ENCODE results near the gene TVP23C.
"Not testable (repeated sequence)": the region's sequence is repeated elsewhere in the genome, so short reads cannot be mapped to it uniquely, and the experiment has no call there.

Gene TVP23C

DNA sequence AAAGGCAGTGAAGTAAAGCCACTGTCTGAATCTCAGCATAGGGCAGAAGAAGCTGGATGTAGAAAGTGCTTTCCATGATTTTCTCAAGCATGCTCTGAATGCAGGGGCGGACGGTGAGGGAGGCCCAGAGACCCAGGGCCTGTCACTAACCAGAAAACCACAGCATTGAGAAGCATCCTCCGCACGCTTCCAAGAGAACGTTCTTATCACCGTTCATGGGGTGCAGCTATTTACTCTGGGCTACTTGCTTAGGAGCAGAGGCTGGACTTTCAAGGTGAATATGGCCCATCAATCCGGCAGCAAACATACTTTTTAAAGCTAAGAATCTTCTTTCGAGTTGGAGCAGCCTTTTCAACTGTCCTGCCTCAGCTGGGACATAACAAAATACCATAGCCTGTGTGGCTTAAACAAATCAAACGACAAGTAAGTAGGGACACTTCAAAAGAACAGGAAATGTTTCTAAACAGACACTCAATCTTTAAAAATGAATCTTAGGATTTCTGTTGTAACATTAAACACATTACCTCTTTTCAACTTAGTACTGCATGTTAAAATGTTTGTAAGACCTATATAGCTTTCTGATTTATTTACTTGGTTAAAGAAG is 49.3 kb downstream of the TVP23C start:
- Histone ChIP-seq H4K20me1 (no peaks in the 10 kb centered on the region), H3K27me3 (no peaks in the 10 kb centered on the region), H3K4me3 (no peak overlapping the region), H3K9me3 (no peaks in the 10 kb centered on the region), H3K36me3 (no peaks in the 10 kb centered on the region), H3K27ac (no peak overlapping the region), H3K9ac (no peak overlapping the region), H3K4me2 (no peak overlapping the region), H3K4me1 (peaks cover 10% of the 10 kb centered on the region)
- no peak for TF ChIP-seq Cebpa-rat (IDR thresholded peaks at IDR 0.05)

DNA sequence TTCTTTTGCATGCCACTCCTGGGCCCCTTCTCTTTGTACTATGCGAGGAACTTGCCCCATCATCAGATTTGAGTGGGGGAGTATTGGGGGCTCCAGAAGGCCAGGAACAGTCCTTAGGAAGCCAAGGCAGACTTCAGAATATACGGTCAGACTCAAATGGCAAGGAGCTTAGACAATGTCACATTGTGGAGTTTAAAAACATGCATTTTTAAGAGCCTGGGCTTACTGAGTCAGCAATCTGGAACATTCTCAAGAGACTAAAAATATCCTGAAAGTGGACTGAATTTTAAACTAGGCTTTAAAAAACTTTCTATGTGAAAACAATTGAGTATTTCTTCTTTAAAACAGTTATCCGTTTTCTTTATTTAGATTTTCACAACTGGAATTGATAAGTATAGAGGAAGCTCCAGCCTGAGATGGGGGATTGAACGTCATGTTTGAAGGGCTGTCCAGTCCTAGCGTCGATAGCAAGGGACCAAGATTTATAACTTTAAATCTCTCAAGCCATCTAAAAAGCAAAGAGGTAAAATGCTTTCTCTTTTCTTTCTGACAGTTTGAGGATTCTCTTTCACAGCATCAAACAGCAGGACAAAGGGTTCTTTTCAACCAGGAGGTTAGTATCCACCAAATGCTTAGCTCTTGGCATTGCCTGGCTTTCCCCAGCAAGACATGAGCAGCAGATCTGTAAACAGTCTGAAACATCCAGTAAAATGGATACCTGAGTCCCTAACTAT is 50.1 kb downstream of the TVP23C start:
- TF ChIP-seq Cebpa-rat (IDR thresholded peaks at IDR 0.05): no peak
- no peaks in the 10 kb centered on the region for H3K9me3 ChIP-seq
- no peak overlapping the region for H3K4me2 ChIP-seq
- no peak overlapping the region for H3K27ac ChIP-seq
- no peak overlapping the region for H3K9ac ChIP-seq
- no peaks in the 10 kb centered on the region for H4K20me1 ChIP-seq
- no peaks in the 10 kb centered on the region for H3K27me3 ChIP-seq
- no peak overlapping the region for H3K4me3 ChIP-seq
- peaks cover 10% of the 10 kb centered on the region for H3K4me1 ChIP-seq
- no peaks in the 10 kb centered on the region for H3K36me3 ChIP-seq

DNA sequence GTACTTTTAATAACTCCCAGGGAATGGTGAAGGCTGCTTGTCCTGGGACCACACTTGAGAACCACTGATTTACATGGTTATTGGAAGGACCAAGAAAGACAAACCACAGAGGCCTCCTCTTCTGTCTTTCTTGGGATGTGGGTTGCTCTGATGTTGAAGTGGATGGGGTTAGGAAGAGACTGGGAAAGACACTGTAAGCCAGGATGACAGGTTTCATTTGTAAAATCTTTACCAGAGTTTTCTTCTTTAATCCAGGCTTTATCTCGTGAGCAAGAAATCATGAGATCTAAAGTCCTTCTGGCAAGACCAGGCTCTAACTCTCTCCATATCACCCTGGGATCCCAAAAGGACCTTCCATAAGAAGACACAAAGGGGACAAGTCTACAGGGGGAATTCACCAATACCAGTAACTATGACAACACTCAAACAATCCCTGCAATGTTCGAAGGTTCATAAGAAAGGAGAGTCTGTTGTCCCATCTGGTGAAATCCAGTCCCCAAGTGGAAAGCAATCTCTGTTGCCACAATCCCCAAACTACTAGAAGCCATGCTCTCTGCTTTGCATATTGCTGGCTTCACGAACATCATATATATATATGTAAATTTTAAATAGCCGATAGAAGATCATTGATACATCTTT is 51.1 kb downstream of the TVP23C start:
- Histone ChIP-seq H3K4me1 (peaks cover 10% of the 10 kb centered on the region), H3K9me3 (no peaks in the 10 kb centered on the region), H3K4me2 (no peak overlapping the region), H4K20me1 (no peaks in the 10 kb centered on the region), H3K9ac (no peak overlapping the region), H3K36me3 (no peaks in the 10 kb centered on the region), H3K27ac (no peak overlapping the region), H3K27me3 (no peaks in the 10 kb centered on the region), H3K4me3 (no peak overlapping the region)
- TF ChIP-seq Cebpa-rat (IDR thresholded peaks at IDR 0.05): no peak

DNA sequence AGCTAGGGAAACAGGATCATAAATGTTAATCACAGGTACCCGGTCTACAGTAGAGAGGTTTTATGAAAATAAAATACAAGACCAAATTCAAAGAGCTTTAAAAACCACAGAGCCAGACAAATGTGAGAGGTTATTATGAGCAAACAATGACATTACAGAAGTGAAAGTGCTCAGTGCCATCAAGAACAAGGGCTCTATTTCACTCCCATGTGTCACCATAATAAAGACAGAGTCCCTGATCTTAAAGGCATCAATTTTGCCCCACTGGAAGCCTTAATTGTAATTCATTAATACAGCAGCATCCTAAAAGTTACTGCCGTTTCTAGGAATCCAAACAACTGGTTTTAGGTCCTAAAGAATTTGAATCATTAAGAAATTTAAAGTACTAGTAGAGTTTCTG is 52.1 kb downstream of the TVP23C start:
- Histone ChIP-seq H3K9me3 (no peaks in the 10 kb centered on the region), H4K20me1 (no peaks in the 10 kb centered on the region), H3K27me3 (no peaks in the 10 kb centered on the region), H3K27ac (no peak overlapping the region), H3K4me3 (no peak overlapping the region), H3K4me1 (peaks cover 10% of the 10 kb centered on the region), H3K36me3 (no peaks in the 10 kb centered on the region), H3K4me2 (no peak overlapping the region), H3K9ac (no peak overlapping the region)
- no peak for TF ChIP-seq Cebpa-rat (IDR thresholded peaks at IDR 0.05)

DNA sequence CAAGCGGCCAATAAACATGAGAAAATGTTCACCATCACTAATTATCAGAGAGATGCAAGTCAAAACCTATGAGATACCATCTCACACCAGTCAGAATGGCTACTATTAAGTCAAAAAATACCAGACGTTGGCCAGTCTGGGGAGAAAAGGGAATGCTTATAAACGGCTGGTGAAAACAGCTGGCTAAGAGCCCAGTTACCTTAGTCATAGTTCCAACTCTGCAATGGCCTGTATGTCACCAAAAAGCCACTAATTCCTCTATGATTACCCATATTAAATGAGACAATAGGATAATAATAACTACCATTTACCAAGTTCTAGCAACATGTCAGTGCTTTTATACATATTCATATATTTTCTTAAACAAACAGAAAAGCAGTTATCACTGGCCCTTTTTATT is 52.9 kb downstream of the TVP23C start:
- Histone ChIP-seq H3K4me2 (peak overlapping the region; percentile 4; the same call in 1 of the 2 replicates), H3K9me3 (no peaks in the 10 kb centered on the region), H3K9ac (no peak overlapping the region), H3K27ac (no peak overlapping the region), H3K4me3 (no peak overlapping the region), H3K36me3 (no peaks in the 10 kb centered on the region), H3K27me3 (no peaks in the 10 kb centered on the region), H4K20me1 (no peaks in the 10 kb centered on the region), H3K4me1 (peaks cover 10% of the 10 kb centered on the region)
- no peak for TF ChIP-seq Cebpa-rat (IDR thresholded peaks at IDR 0.05)

DNA sequence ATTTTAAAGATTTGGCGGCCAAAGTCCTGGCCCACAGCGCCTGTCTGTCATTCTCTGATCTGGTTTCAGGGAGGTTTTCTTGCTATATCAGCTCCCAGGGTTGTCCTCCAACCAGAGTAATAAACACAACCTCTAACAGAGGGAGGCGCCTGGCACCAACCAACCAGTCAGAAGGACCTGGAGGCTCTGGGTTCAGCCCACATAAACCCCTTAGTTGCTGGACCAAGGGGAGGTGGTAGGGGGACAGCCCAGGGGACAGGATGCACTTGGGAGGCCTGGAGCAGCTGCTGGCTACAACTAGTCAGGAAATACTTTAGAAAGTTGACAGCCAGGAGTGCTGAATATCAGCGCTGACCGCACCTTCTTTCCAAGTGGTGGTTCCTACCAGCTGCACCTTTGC is 54.2 kb downstream of the TVP23C start:
- TF ChIP-seq Cebpa-rat (IDR thresholded peaks at IDR 0.05): no peak
- Histone ChIP-seq H3K4me1 (peaks cover 10% of the 10 kb centered on the region), H3K9ac (no peak overlapping the region), H3K4me3 (no peak overlapping the region), H3K36me3 (no peaks in the 10 kb centered on the region), H3K27me3 (no peaks in the 10 kb centered on the region), H3K27ac (no peak overlapping the region), H4K20me1 (no peaks in the 10 kb centered on the region), H3K4me2 (no peak overlapping the region), H3K9me3 (no peaks in the 10 kb centered on the region)

DNA sequence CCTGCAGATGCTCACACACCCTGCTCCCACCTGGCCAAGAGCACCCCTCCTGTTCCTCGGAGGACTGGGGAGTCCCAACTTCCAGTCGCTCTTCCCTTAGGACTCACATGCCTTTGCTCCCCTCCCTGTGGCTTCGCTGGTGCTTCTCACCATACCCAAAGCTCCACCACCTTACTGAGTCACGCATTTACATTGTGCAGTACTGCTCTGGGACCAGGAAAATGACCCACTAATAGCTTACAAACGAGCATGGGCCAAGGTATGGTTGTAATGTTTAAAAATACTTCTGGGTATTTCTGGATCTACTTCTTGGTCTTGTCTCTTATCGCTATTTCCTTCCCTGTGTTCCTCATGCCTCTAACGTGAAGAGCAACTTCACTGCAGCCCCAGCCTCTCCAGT is 54.8 kb downstream of the TVP23C start:
- Histone ChIP-seq H3K4me2 (no peak overlapping the region), H3K36me3 (no peaks in the 10 kb centered on the region), H3K9me3 (no peaks in the 10 kb centered on the region), H4K20me1 (no peaks in the 10 kb centered on the region), H3K4me3 (no peak overlapping the region), H3K4me1 (peaks cover 12% of the 10 kb centered on the region), H3K27ac (no peak overlapping the region), H3K27me3 (no peaks in the 10 kb centered on the region), H3K9ac (no peak overlapping the region)
- no peak for TF ChIP-seq Cebpa-rat (IDR thresholded peaks at IDR 0.05)

DNA sequence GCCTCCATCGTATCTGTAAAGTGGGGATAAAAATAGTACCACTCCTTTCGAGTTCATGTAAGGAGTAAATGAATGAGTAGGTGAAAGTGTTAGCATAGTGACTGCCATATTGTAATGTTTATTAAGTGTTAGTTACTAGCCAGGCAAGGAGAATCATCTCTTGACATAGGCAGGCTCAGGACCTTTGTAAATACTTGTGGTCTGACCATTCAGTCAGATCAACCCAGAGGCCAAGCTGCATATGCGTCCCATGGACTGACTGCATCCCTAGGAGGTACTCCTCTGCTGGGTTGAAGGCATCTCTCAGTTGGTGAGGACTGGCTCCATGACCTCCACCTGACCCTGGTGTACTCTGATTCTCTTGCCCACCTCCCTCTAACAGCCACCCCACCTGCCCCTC is 55.4 kb downstream of the TVP23C start:
- no peaks in the 10 kb centered on the region for H3K9me3 ChIP-seq
- no peak overlapping the region for H3K4me3 ChIP-seq
- H3K9ac ChIP-seq: no peak overlapping the region
- no peaks in the 10 kb centered on the region for H4K20me1 ChIP-seq
- no peak overlapping the region for H3K27ac ChIP-seq
- TF ChIP-seq Cebpa-rat (IDR thresholded peaks at IDR 0.05): no peak
- no peaks in the 10 kb centered on the region for H3K36me3 ChIP-seq
- H3K4me1 ChIP-seq: peaks cover 18% of the 10 kb centered on the region
- H3K27me3 ChIP-seq: no peaks in the 10 kb centered on the region
- no peak overlapping the region for H3K4me2 ChIP-seq

DNA sequence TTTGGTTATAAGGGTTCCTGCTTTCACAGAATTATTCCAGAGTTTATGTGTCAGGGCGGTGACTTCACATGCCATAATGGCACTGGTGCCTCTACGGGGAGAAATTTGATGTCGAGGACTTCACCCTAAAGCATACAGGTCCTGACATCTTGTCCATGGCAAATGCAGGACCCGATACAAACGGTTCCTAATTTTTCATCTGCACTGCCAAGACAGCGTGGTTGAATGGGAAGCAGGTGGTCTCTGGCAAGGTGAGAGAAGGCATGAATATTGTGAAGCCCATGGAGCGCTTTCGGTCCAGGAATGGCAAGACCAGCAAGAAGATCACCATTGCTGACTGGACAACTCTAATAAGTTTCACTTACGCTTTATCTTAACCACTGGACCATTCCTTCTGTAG is 56.3 kb downstream of the TVP23C start:
- no peak overlapping the region for H3K4me2 ChIP-seq
- no peaks in the 10 kb centered on the region for H4K20me1 ChIP-seq
- TF ChIP-seq Cebpa-rat (IDR thresholded peaks at IDR 0.05): no peak
- H3K27me3 ChIP-seq: no peaks in the 10 kb centered on the region
- H3K36me3 ChIP-seq: no peaks in the 10 kb centered on the region
- no peaks in the 10 kb centered on the region for H3K9me3 ChIP-seq
- no peak overlapping the region for H3K4me3 ChIP-seq
- H3K27ac ChIP-seq: no peak overlapping the region
- peaks cover 27% of the 10 kb centered on the region for H3K4me1 ChIP-seq
- no peak overlapping the region for H3K9ac ChIP-seq

DNA sequence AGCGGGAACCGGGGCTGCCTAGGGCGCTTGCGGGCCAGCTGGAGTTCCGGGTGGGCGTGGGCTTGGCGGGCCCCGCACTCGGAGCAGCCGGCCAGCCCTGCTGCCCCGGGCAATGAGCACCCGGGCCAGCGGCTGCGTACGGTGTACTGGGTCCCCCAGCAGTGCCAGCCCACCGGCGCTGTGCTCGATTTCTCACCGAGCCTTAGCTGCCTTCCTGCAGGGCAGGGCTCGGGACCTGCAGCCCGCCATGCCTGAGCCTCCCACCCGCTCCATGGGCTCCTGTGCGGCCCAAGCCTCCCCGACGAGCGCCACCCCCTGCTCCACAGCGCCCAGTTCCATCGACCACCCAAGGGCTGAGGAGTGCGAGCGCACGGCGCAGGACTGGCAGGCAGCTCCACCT is 57.6 kb downstream of the TVP23C start:
- not testable (repeated sequence) for H3K4me2 ChIP-seq, H3K9me3 ChIP-seq, H3K4me3 ChIP-seq, H3K27me3 ChIP-seq, H3K36me3 ChIP-seq, H4K20me1 ChIP-seq, H3K9ac ChIP-seq, H3K27ac ChIP-seq
- H3K4me1 ChIP-seq: peaks cover 34% of the 10 kb centered on the region

All from BLaER1 (cell line).